ENCODE results near the gene OSTM1. TPM values are rescaled to one million over a fixed set of nuclear protein-coding genes. Genes with fewer than 3 reads are reported as not detected.
A peak's percentile ranks its signal among the peaks of the same experiment; 100 is the strongest.

OSTM1 gene
- total RNA-seq, 2 donors from 2014 or later, result 47.6 to 57.9 TPM

DNA sequence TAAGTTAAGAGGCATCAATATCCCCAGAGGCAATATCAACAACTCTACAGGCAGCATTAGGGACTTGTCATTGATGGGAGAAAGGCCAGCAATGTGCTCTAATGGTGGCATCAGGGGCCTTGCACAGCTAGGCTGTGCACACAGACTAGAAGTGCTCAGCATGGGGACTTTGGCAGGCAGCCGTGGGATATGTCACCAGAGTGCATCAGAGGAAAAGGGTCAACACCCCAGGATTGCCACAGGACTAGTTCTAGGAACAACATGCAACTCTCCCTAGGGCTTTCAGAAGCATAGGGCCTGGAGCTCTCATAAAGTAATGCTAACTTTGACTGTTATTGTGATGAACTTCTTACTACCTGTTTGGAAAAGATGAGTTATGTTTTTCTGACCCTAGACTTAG lies 32.2 kb upstream of the OSTM1 start:
- intact Hi-C loops (cut with DNase I), result no loop called here
- DNase-seq (no peak), ATAC-seq (peak in 1 of 2 donors; percentile 57)

DNA sequence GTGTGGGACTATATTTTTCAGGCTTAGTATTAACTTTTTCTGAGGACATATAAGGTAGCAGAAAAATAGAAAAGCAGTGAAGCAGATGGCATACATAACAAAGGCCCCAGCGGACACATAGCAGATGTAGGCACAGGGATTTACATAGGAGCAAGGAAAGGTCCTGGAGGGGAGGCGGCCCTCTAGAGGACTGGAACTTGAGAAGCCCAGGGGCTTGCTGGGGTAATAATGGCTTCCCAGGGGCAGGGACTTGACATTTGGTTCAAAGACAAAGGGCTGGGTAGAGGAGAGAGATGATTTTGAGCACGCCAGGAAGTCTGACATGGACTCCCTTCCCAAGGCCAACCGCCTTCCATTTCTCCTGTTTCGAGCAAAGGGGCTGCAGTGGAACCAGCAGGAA lies 31.7 kb upstream of the OSTM1 start:
- no peak for ATAC-seq
- intact Hi-C loops (cut with DNase I), result no loop called here
- no peak for DNase-seq

DNA sequence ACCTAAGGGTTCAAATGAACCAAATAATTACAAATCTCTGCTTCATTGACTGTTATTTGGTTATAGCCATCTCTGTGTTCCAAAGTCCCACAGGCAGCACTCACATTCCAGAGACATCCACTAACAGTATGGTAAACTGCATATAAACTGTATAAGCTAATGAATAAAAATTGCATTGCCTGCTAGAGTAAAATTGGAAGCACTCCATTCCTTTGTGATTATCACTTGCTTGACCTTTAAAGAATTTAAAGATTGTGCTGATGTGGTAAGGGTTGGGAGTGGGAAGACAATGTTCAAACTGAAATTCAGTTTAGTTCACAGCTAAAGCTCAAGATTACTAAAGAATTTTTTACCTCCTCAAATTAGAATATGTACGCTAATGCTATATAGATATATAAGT lies 31.0 kb upstream of the OSTM1 start:
- no peak for ATAC-seq

DNA sequence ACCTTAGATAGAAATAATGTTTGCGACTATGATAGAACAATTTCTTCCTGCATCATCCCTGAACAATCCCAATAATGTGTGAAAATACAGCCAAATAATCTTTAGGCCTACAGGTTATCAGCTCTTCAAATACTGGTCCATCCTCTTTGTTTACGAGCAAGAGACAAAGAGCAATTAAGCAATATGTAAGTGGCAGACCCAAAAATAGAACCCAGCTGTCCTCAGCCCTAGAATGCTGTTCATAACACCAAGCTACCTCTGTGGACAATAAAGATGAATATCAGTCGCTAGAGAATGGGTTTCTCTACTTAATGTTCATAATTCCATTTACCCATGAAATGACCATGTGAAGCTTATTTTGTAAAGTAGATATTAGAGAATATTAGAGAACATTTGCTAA lies 28.4 kb upstream of the OSTM1 start:
- DNase-seq (no peak), ATAC-seq (no peak)
- intact Hi-C loops (cut with DNase I), result no loop called here

More for the DNA sequence above, 31.0 kb upstream of the OSTM1 start:
- intact Hi-C loops (cut with DNase I), result no loop called here
- no peak for DNase-seq

DNA sequence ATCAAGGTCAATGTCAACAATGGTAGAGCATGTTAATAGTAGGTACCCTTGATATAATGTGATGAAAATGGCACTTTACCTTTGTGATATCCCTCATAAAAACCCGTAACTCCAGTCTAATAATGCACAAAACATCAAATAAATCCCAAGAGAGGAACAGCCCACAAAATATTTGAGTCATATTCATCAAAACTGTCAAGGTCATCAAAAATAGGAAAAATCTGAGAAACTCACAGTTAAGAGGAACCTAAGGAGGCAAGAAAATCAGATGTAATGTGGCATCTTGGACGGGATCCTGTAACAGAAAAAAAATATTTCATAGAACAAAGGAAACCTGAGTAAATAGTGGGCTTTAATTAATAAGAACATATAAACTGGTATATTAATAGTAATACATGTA lies 25.5 kb upstream of the OSTM1 start:
- no peak for ATAC-seq
- no peak for DNase-seq
- intact Hi-C loops (cut with DNase I), result no loop called here

DNA sequence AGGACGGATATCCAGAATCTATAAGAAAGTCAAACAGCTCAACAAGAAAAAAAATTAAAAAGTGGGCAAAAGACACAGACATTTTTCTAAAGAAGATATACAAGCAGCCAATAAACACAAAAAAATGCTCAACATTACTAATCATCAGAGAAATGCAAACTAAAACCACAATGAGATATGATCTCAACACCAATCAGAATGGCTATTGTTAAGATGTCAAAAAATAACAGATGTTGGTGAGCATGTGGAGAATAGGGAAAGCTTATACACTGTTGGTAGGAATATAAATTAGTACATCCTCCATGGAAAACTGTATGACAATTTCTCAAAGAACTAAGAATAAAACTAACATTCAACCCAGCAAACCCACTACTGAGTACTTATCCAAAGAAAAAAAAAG lies 23.3 kb upstream of the OSTM1 start:
- ATAC-seq (no peak), DNase-seq (no peak)
- intact Hi-C loops (cut with DNase I), result no loop called here

DNA sequence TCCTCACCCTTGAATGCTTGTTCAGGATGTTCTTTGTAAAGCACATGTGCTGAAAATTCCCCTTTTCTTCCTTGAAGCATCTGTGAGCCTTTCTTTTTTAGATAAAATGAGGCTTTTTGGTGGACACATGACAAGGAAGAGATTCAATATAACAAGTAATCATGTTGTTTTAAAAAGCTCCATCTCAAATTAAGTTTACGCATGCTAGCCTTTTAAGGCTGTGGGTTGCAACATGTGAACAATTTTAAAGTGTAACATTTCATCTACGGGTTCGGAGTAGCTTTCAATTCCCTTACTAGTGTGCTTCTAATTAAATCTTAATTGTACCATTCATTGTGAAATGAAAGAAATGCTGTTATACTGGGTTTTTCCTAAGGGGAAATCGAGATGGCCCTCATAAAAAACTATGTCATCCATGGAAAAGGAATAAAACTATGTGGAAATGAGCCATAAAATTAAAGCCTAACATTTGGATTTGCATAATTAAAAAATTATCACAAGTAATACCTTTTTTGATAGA lies 19.3 kb upstream of the OSTM1 start:
- intact Hi-C loops (cut with DNase I), result no loop called here
- DNase-seq, result no peak
- ATAC-seq, result no peak

DNA sequence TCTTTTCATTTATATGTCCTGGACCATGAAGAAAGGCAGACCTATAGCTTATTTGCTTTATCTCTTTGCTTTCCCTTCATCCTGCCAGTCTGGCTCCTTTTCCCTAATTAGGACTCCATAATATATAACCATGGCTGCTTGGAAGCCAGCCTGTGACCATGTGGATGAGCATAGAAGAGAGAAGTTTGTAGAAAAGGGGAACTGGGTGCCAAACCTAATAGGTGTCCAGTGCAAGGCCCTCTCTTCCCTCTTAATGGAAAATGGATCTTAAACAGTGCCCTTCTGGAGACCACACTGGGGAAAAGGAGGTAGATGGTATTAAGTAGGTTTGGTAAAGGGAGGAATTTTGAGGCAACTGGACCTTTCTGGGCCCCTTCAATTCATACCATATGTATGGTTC lies 16.7 kb upstream of the OSTM1 start:
- intact Hi-C loops (cut with DNase I), result no loop called here
- no peak for ATAC-seq

DNA sequence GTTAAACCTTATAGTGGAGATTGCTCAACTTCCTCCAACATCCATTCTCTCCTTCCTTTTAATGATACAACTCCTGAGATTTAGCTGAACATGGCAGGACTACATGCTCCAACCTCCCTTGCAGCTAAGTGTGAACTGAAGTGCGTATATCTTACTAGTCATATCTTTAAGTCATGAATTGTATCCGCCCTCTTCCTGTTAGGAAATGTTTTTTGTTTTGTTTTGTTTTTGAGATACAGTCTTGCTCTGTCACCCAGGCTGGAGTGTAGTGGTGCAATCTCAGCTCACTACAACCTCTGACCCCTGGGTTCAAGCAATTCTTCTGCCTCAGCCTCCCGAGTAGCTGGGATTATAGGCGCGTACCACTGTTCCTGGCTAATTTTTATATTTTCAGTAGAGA lies 8.8 kb upstream of the OSTM1 start:
- intact Hi-C loops (cut with DNase I), result no loop called here
- ATAC-seq (no peak), DNase-seq (no peak)

More for the DNA sequence above, 16.7 kb upstream of the OSTM1 start:
- no peak for DNase-seq

DNA sequence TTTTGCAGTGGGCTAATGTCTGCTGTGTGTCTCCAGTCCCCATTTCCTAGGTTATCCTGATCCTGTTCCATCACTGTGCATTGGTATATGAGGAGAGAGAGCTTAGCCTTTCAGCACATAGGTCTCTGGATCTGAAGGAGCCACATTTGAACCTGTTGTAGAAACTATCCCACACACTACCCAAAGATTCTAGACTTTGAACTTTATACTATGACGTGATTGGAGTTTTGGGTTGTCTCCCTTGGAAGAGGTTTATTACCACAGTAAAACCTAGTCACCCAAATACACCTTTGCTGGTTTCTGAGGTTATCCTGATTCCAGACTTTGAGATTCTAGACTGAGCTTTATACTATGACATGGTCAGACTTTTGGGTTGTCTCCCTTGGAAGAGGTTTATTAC lies 8.0 kb upstream of the OSTM1 start:
- no peak for DNase-seq
- intact Hi-C loops (cut with DNase I), result no loop called here
- no peak for ATAC-seq

DNA sequence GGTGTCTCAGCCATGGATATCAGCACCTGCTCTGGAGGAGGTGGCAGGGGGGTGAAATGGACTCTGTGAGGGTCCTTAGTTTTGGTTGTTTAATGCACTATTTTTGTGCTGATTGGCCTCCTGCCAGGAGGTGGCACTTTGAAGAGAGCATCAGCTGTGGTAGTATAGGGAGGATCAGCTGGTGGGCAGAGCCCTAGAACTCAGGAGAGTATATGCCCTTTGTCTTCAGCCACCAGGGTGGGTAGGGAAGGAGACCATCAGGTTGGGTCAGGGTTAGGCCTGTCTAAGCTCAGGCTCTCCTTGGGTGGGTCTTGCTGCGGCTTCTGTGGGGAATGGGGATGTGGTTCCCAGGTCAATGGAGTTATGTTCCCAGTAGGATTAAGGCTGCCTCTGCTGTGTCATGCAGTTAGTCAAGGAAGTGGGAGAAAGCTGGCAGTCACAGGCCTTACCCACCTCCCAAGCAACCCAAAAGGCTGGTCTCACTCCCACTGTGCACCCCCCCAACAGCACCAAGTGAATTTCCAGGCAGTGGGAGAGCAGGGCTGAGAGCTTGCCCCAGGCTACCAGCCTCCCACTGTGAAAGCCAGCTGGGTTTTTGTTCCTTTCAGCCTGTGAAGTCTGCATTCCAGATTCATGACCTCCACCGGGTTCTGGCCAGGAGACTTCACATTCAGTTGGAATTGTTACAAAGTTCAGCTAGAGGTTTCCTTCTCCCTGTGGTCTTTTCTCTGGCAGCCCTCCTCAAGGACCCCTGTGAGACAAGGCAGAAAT lies 5.7 kb upstream of the OSTM1 start:
- intact Hi-C loops (cut with DNase I), result no loop called here

DNA sequence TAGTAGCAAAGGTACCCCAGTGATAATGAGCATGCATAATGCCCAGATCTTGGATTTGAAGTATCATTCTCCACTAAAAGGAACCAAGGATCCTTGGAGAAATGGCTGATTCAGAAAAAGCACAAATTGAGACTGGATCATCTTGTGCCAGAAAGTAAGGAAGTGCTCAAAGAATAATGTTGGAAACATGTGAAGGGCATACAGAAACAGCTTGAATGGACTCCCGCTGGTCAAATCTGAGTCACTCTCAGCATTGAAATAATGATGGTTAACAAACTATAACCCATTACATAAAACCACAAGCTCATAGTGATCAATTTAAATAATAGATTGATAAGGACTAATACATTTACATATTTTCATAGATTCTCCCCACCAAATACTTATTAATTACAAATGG lies 3.6 kb upstream of the OSTM1 start:
- ATAC-seq (no peak), DNase-seq (no peak)
- intact Hi-C loops (cut with DNase I), result no loop called here

More for the DNA sequence above, 5.7 kb upstream of the OSTM1 start:
- no peak for DNase-seq
- ATAC-seq, result no peak

DNA sequence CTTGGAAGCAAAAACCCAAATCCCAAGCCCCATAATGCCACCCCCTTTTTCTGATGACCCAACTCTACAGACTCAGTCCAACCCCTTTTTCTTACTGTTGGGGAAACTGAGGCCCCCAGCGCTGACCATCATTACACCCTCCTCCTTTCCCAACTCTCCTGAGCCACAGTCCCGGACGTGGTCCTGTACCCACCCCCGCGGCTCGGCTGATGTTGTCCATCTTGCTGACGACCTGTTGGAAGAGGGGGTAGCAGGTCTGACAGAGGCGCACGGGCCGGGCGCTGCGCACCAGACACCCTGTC lies 533 bp downstream of the OSTM1 start:
- ATAC-seq, result peak; percentile 60 to 74
- DNase-seq, result no peak
- intact Hi-C loops (cut with DNase I), result no loop called here

DNA sequence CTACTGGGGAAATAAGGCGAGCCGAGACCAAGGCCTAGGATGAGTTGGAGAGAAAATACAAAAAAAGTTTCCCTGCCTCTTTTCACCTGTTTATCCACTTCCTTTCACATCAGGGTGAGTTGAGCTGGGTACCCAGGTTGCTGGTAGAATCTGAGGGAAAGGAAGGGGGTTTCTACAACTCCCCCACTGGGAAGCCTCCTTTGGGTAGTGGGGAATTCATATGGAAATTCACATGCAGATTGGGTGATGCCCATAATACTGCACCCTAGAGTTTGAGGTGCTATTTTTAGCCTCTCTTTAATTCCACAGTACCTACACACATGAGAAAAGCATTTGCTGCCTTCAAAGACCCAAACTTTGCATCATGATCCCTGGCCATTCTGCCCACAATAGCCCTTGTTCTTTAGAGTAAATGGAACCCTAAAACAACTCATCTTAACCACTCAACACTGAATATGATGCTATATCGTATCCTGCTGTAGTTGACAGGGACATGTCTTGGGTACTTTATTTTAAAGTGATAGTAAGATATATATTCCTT lies 2.7 kb downstream of the OSTM1 start:
- DNase-seq (no peak), ATAC-seq (no peak)
- intact Hi-C loops (cut with DNase I), result no loop called here

DNA sequence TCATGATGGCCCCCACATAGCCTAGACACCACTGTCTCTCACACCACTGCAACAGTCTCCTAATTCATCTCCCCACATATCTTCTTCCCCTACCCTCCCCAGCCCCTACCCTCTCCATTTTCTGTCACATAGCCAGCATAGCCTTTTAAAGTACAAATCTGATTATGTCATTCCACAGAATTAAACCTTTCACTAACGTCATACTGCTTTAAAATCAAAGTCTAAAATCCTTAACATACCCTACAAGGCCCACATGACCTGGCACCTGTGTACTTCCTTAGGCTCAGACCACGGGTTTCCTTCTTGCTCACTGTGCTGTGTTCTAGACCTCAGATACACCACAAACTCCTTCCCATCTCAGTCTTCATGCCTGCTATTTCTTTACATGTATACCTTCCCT lies 5.9 kb downstream of the OSTM1 start:
- intact Hi-C loops (cut with DNase I), result no loop called here
- no peak for DNase-seq
- no peak for ATAC-seq

DNA sequence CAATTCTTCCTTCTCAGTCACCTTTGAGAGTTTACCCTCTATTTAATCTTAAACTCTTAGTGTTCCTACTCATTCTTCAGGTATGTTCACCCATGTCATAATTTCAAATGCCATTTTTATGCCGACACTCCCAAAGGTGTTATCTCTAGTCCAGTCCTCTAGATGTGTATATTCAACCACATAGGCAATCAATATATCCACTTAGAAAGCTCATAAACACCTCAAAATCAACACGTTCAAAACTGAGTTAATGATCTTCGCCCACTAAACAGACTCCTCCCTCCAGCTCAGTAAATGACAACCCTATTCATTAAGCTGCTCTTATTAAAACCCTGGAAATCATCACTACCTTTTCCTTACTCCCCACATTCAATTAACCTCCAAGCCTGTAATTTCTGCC lies 6.4 kb downstream of the OSTM1 start:
- intact Hi-C loops (cut with DNase I), result no loop called here
- no peak for ATAC-seq
- DNase-seq, result no peak

DNA sequence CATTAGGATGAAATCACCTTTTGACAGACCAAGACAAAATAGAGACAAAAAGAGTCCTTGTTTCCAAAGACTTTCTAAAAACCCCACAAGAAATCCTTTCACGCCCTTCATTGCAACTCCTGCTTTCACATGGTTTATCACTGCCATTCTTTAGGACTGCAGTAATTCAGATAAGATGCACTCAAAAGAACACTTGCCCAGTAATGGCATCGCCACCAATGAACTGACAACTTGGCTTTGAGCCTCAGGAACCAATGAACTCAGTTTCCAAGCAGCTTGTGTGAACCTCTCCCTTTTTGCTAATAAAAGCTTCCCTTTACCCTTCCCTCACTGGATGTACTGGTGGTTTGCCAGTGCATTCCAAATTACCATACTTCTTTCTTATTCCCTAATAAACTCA lies 21.8 kb downstream of the OSTM1 start:
- DNase-seq (no peak), ATAC-seq (no peak)
- intact Hi-C loops (cut with DNase I), result no loop called here

DNA sequence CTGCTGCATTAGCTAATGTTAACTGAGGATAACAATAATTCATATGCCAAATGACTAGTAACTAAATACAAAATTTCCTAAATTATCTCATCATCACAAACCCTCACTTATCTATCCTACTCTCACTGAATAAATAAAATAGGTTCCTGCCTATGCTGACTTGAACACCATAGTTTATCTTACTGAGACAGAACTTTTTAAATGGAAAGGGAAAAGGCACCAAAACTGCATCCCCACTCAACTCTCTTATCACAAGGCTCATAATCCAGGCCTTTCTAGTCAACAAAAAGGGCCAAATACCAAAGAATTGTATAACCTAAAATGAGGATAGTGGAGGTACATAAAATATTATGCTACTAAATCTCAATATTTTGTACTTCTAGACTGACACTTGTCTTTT lies 23.1 kb downstream of the OSTM1 start:
- DNase-seq (no peak), ATAC-seq (no peak)
- intact Hi-C loops (cut with DNase I), result no loop called here

DNA sequence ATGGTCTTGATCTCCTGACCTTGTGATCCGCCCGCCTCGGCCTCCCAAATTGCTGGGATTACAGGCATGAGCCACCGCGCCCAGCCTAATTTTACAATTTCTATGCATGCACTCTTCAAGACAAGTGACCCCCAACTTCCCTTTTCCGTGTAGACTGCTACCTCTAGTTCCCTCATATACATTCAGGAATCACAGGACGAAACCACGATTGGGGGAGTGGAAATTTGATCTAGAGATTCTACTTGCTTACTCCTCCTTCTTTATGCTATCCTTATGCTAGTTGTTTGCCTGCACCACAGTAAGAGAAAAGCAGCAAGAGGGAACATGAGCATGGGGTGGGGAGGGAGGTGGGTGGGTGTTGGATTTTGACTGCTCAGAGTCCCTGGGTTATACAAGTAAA lies 34.9 kb downstream of the OSTM1 start:
- intact Hi-C loops (cut with DNase I), result no loop called here
- DNase-seq, result no peak
- ATAC-seq, result no peak

DNA sequence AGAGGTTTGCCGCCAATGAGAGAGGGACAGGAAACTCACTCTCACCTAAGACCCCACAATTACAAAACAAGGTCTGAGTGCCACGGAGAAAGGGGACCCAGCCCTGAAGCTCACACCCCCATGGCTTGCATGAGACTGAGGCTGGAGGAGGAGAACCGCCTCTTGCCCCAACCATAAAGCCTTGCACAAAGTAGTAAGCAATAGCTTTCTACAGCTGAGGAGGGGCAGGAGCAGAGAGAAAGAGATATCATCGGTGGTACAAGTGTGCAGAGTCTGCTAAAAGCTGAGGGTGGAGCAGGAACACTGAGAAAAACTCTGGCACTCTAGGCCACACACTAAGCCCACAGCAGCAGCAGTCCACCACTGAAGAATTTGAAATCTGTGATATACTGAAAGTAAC lies 37.7 kb downstream of the OSTM1 start:
- DNase-seq, result no peak
- no peak for ATAC-seq
- intact Hi-C loops (cut with DNase I), result no loop called here

DNA sequence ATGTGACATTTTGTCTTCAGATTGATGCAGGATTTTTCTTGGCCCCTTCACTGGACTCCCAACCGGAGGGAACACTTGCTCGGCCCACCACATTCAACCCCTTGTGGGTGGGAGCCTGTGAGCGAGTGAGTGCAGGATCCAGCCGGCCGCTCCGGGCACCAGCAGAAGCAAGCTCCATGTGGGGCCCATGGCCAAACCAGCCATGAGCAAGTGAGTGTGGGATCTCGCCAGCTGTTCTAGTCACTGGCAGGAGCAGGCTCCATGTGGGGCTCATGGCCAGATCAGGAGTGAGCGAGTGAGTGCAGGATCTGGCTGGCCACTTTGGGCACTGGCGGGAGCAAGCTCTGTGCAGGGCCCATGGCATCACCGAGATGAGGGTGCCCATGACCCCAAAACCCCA lies 42.6 kb downstream of the OSTM1 start:
- no peak for ATAC-seq
- intact Hi-C loops (cut with DNase I), result no loop called here
- peak; percentile 16 for DNase-seq

Measured in left cardiac atrium (tissue), 4 donors.